Kidney glomerular epithelial cell (primary cell): ENCODE results near the gene THBS2.
A peak's percentile ranks its signal among the peaks of the same experiment; 100 is the strongest.

ENCODE experiments used
- DNase-seq: peaks from one replicate; lab custom pipeline; 2025; lab: John Stamatoyannopoulos, UW

The THBS2 gene

GRCh38 chr6:169230946-169231789 lies 22.5 kb downstream of the THBS2 start:
- DNase-seq: no peak

GRCh38 chr6:169230322-169230665 lies 23.4 kb downstream of the THBS2 start:
- no peak for DNase-seq

GRCh38 chr6:169229615-169230321 lies 23.9 kb downstream of the THBS2 start:
- no peak for DNase-seq

- no peak for DNase-seq
Measured at GRCh38 chr6:169227116-169227515, 26.5 kb downstream of the THBS2 start.

- no peak for DNase-seq
Measured at GRCh38 chr6:169225887-169226286, 27.8 kb downstream of the THBS2 start.

- no peak for DNase-seq
Measured at GRCh38 chr6:169225131-169225576, 28.5 kb downstream of the THBS2 start.

- no peak for DNase-seq
Measured at GRCh38 chr6:169224716-169225115, 28.9 kb downstream of the THBS2 start.

- DNase-seq: no peak
Measured at GRCh38 chr6:169224185-169224695, 29.4 kb downstream of the THBS2 start.

GRCh38 chr6:169223006-169223405 lies 30.6 kb downstream of the THBS2 start:
- DNase-seq: no peak

GRCh38 chr6:169222126-169222525 lies 31.5 kb downstream of the THBS2 start:
- DNase-seq: no peak

- no peak for DNase-seq
Measured at GRCh38 chr6:169221264-169221663, 32.4 kb downstream of the THBS2 start.

GRCh38 chr6:169220068-169220964 lies 33.3 kb downstream of the THBS2 start:
- DNase-seq: no peak

GRCh38 chr6:169217972-169218371 lies 35.7 kb downstream of the THBS2 start:
- DNase-seq: no peak

GRCh38 chr6:169216830-169217229 lies 36.8 kb downstream of the THBS2 start:
- DNase-seq: no peak

GRCh38 chr6:169215201-169215681 lies 38.4 kb downstream of the THBS2 start:
- no peak for DNase-seq

GRCh38 chr6:169214789-169215188 lies 38.9 kb downstream of the THBS2 start:
- peak; percentile 67 for DNase-seq

GRCh38 chr6:169213814-169214520 lies 39.7 kb downstream of the THBS2 start:
- no peak for DNase-seq

- DNase-seq: peak; percentile 58
Measured at GRCh38 chr6:169212897-169213813, 40.5 kb downstream of the THBS2 start.

GRCh38 chr6:169212436-169212835 lies 41.2 kb downstream of the THBS2 start:
- DNase-seq: no peak

- DNase-seq: no peak
Measured at GRCh38 chr6:169211881-169212280, 41.8 kb downstream of the THBS2 start.
